GM12874 (cell line): Measurements from ENCODE around the gene ANKRD9.
A peak's percentile ranks its signal among the peaks of the same experiment; 100 is the strongest.

Experiments
- CTCF ChIP-seq: IDR thresholded peaks from 2 replicates; pipeline ENCODE4 v1.5.1; 2011; ENCODE audit warnings: low read depth, mild to moderate bottlenecking, control low read depth, low read length, moderate library complexity; ENCODE audit not compliant: insufficient read depth

The ANKRD9 gene

GRCh38 chr14:102505775-102506625 is 3.6 kb downstream of the ANKRD9 start:
- no peak for TF ChIP-seq CTCF

- TF ChIP-seq CTCF: no peak
Observed at GRCh38 chr14:102505000-102505619, 4.5 kb downstream of the ANKRD9 start.

GRCh38 chr14:102504328-102504999 is 5.1 kb downstream of the ANKRD9 start:
- no peak for TF ChIP-seq CTCF

- no peak for TF ChIP-seq CTCF
Observed at GRCh38 chr14:102503641-102504327, 5.8 kb downstream of the ANKRD9 start.

- no peak for TF ChIP-seq CTCF
Observed at GRCh38 chr14:102502571-102502970, 7.0 kb downstream of the ANKRD9 start.

- TF ChIP-seq CTCF: 0 out of 2 replicates have a peak, but pooled peaks have one; percentile 21
Observed at GRCh38 chr14:102501751-102502315, 7.7 kb downstream of the ANKRD9 start.
